OCI-LY3 (cell line): ENCODE data around the gene MUC4.

Experiments used
- H2AFZ ChIP-seq: fragments of 200-600, 300-600 bp; shearing (Covaris generic); 2 replicates; pipeline ENCODE4 v1.6.0; 2014; ENCODE audit warnings: antibody characterized with exemption, low read depth, low read length
- H3K27ac ChIP-seq: fragments of 200-600, 300-600 bp; sonication (generic); 2 replicates; pipeline ENCODE4 v1.5.1; 2014; ENCODE audit warnings: mild to moderate bottlenecking, low read length, moderate library complexity, mixed read lengths
- H3K27me3 ChIP-seq: fragments of 200-600, 300-600 bp; sonication (generic); 2 replicates; pipeline ENCODE4 v1.6.1; 2014; ENCODE audit warnings: low read depth, low read length, mixed read lengths
- H3K36me3 ChIP-seq: fragments of 200-600, 300-600 bp; sonication (generic); replicated peaks from 2 replicates; pipeline ENCODE3; 2014; ENCODE audit warnings: low read depth, low read length, mixed read lengths
- H3K4me1 ChIP-seq: fragments of 300-600, 200-600 bp; sonication (generic); 2 replicates; pipeline ENCODE4 v1.6.1; 2014; ENCODE audit warnings: low read length, mixed read lengths
- H3K4me2 ChIP-seq: fragments of 200-600, 300-600 bp; sonication (generic); 2 replicates; pipeline ENCODE4 v1.6.1; 2014; ENCODE audit warnings: low read length, mixed read lengths
- H3K4me3 ChIP-seq: fragments of 300-600, 200-600 bp; sonication (generic); 2 replicates; pipeline ENCODE4 v1.5.1; 2014; ENCODE audit warnings: antibody characterized with exemption, mild to moderate bottlenecking, low read length, moderate library complexity
- H3K79me2 ChIP-seq: fragments of 300-600, 200-600 bp; shearing (Covaris generic); 2 replicates; pipeline ENCODE4 v1.6.1; 2014; ENCODE audit warnings: mild to moderate bottlenecking, low read length, mixed read lengths
- H3K9ac ChIP-seq: fragments of 300-600, 200-600 bp; shearing (Covaris generic); 2 replicates; pipeline ENCODE4 v1.6.0; 2014; ENCODE audit warnings: mild to moderate bottlenecking, low read length, moderate library complexity
- H3K9me3 ChIP-seq: fragments of 200-600, 300-600 bp; shearing (Covaris generic); 2 replicates; pipeline ENCODE4 v1.6.1; 2014; ENCODE audit warnings: low read length, mixed read lengths; ENCODE audit not compliant: insufficient read depth
- H4K20me1 ChIP-seq: fragments of 200-600, 300-600 bp; sonication (generic); 2 replicates; pipeline ENCODE4 v1.6.1; 2016; ENCODE audit warnings: low read length, mixed read lengths; ENCODE audit not compliant: insufficient read depth
- CTCF ChIP-seq: fragments of 200-600, 300-600 bp; sonication (generic); IDR thresholded peaks from 2 replicates; pipeline ENCODE4 v1.5.1; 2014; ENCODE audit warnings: antibody characterized with exemption, low read length, low read depth
- EZH2phosphoT487 ChIP-seq: fragments of 200-600 bp; shearing (Covaris generic); IDR thresholded peaks from 2 replicates; pipeline ENCODE4 v1.6.1; 2018; ENCODE audit warnings: antibody characterized with exemption, mixed run types, low read depth

Gene MUC4

GRCh38 chr3:195839260-195840010 lies 27.7 kb upstream of the MUC4 start:
- Histone ChIP-seq H3K36me3 (no peaks in the 10 kb centered on the region), H3K27ac (no peak overlapping the region), H3K4me2 (peak overlapping the region; percentile 56), H3K9ac (no peak overlapping the region), H3K79me2 (no peaks in the 10 kb centered on the region), H3K27me3 (0 out of 2 replicates have a peak, but pooled peaks cover 4% of the 10 kb centered on the region), H3K9me3 (no peaks in the 10 kb centered on the region), H3K4me3 (peak overlapping the region; percentile 33), H4K20me1 (no peaks in the 10 kb centered on the region), H2AFZ (peak overlapping the region; percentile 81; the same call in 1 of the 2 replicates), H3K4me1 (peaks cover 11% of the 10 kb centered on the region)
- TF ChIP-seq EZH2phosphoT487 (no peak), CTCF (no peak)

- Histone ChIP-seq H3K36me3 (no peaks in the 10 kb centered on the region), H3K27me3 (0 out of 2 replicates have a peak, but pooled peaks cover 4% of the 10 kb centered on the region), H3K9ac (no peak overlapping the region), H3K9me3 (no peaks in the 10 kb centered on the region), H3K4me1 (peaks cover 11% of the 10 kb centered on the region), H3K4me3 (peak overlapping the region; percentile 33), H3K27ac (no peak overlapping the region), H3K79me2 (no peaks in the 10 kb centered on the region), H3K4me2 (peak overlapping the region; percentile 56), H2AFZ (0 out of 2 replicates have a peak overlapping the region, but pooled peaks have one; percentile 81), H4K20me1 (no peaks in the 10 kb centered on the region)
- TF ChIP-seq EZH2phosphoT487, result no peak
- TF ChIP-seq CTCF, result no peak
These were observed 27.0 kb upstream of the MUC4 start for GRCh38 chr3:195838714-195839113.

GRCh38 chr3:195836476-195837135 lies 24.9 kb upstream of the MUC4 start:
- Histone ChIP-seq H4K20me1 (no peaks in the 10 kb centered on the region), H3K36me3 (no peaks in the 10 kb centered on the region), H3K4me1 (peaks cover 11% of the 10 kb centered on the region), H2AFZ (no peak overlapping the region), H3K79me2 (no peaks in the 10 kb centered on the region), H3K9ac (no peak overlapping the region), H3K4me2 (no peak overlapping the region), H3K27ac (no peak overlapping the region), H3K9me3 (no peaks in the 10 kb centered on the region), H3K4me3 (no peak overlapping the region), H3K27me3 (0 out of 2 replicates have a peak, but pooled peaks cover 4% of the 10 kb centered on the region)
- TF ChIP-seq EZH2phosphoT487, result no peak
- TF ChIP-seq CTCF, result no peak

GRCh38 chr3:195835791-195836190 lies 24.1 kb upstream of the MUC4 start:
- Histone ChIP-seq H3K27ac (no peak overlapping the region), H3K4me1 (peaks cover 11% of the 10 kb centered on the region), H3K79me2 (no peaks in the 10 kb centered on the region), H3K36me3 (no peaks in the 10 kb centered on the region), H3K4me3 (no peak overlapping the region), H3K4me2 (no peak overlapping the region), H4K20me1 (no peaks in the 10 kb centered on the region), H3K27me3 (0 out of 2 replicates have a peak, but pooled peaks cover 4% of the 10 kb centered on the region), H2AFZ (no peak overlapping the region), H3K9me3 (no peaks in the 10 kb centered on the region), H3K9ac (no peak overlapping the region)
- TF ChIP-seq CTCF (no peak), EZH2phosphoT487 (no peak)
